Gastrocnemius medialis (tissue), 4 donors: ENCODE data around the gene CDS2. TPM values are rescaled to one million over a fixed set of nuclear protein-coding genes. Genes with fewer than 3 reads are reported as not detected.

ENCODE experiments used
- ATAC-seq, 2 donors: fragments of 150-250 bp; one replicate each; pipeline ENCODE4 v1.9.1; 2016
- DNase-seq, 2 donors: peaks; one replicate each; pipeline ENCODE4 v3.0.0-alpha.2; 2019
- H3K27ac ChIP-seq, 4 donors: fragments of 200-600 bp; sonication (generic); 1 replicate in 1 of 4; 2 replicates in 3 of 4; pipeline ENCODE4 v1.5.1; 2016 to 2018; ENCODE audit warnings: mild to moderate bottlenecking in 2 of 4, moderate library complexity in 1 of 4
- H3K27me3 ChIP-seq, 3 donors: fragments of 200-600 bp; sonication (generic) in 2 of 3; 1 replicate in 1 of 3; 2 replicates in 2 of 3; pipeline versions ENCODE4 v1.5.1 to v1.6.0; 2016 to 2019; ENCODE audit warnings: mild to moderate bottlenecking in 1 of 3, moderate library complexity in 1 of 3
- H3K36me3 ChIP-seq, 2 donors: fragments of 200-600 bp; sonication (generic) in 1 of 2; one replicate each; pipeline ENCODE4 v1.5.1; 2017 to 2018
- H3K4me1 ChIP-seq, 2 donors: fragments of 200-600 bp; sonication (generic) in 1 of 2; one replicate each; pipeline ENCODE4 v1.5.1; 2016 to 2017; ENCODE audit warnings: mild to moderate bottlenecking in 2 of 2
- H3K4me3 ChIP-seq, 4 donors: fragments of 200-600 bp; sonication (generic) in 3 of 4; 1 replicate in 1 of 4; 2 replicates in 3 of 4; pipeline ENCODE4 v1.5.1; 2016 to 2019; ENCODE audit warnings: mild to moderate bottlenecking in 2 of 4
- H3K9me3 ChIP-seq, 3 donors: fragments of 200-600 bp; sonication (generic) in 2 of 3; 1 replicate in 1 of 3; 2 replicates in 2 of 3; pipeline ENCODE4 v1.5.1; 2016 to 2019
- CTCF ChIP-seq, 5 experiments: fragments of 450-650 bp in 3 of 5; fragments of 200-600 bp in 2 of 5; sonication (generic) in 2 of 5; IDR thresholded peaks in 4 of 5; conservative IDR thresholded peaks in 1 of 5; 1 replicate in 4 of 5; 2 replicates in 1 of 5; pipeline ENCODE4 v1.5.1; 2016 to 2019; ENCODE audit warnings: antibody characterized with exemption in 5 of 5, mild to moderate bottlenecking in 3 of 5, moderate library complexity in 3 of 5
- POLR2A ChIP-seq, 2 donors: fragments of 450-650 bp; IDR thresholded peaks; one replicate each; pipeline ENCODE4 v1.6.1; 2017; ENCODE audit warnings: antibody characterized with exemption in 2 of 2, mild to moderate bottlenecking in 2 of 2, moderate library complexity in 2 of 2
- in situ Hi-C, 4 donors: fragments of 200-750 bp; cut with MboI; loops; one replicate each; pipeline versions ENCODE4 v1.15.0 to v1.8.0; 2017; ENCODE audit warnings: low sequenced_read_pairs in 4 of 4
- intact Hi-C: fragments of 100-400 bp; cut with DNase I; formaldehyde crosslinking; loops from one replicate; pipeline ENCODE4 v1.15.1; 2023; ENCODE audit warnings: low total_unique reads
- total RNA-seq, 4 donors: library from RNA; depleted of rRNA; stranded (reverse); fragments of >200 nt; gene quantifications; one replicate each; pipeline versions ENCODE4 v1.1.0 to v1.2.3, GENCODE V29; 2016

Gene CDS2
- total RNA-seq, 4 donors from 2014 or later = 9.0 to 18.5 (median 14.5) TPM

- no peak overlapping the region for H3K27ac ChIP-seq
- H3K27me3 ChIP-seq = no peaks in the 10 kb centered on the region
- no peaks in the 10 kb centered on the region for H3K36me3 ChIP-seq
- peaks cover 63 to 84% of the 10 kb centered on the region in 2 donors for H3K4me1 ChIP-seq
- H3K4me3 ChIP-seq = no peak overlapping the region
- intact Hi-C loops (no loop called here), in situ Hi-C loops (no loop called here)
- H3K9me3 ChIP-seq = no peaks in the 10 kb centered on the region
- DNase-seq = no peak
- no peak for TF ChIP-seq POLR2A (IDR thresholded peaks at IDR 0.05)
- no peak for TF ChIP-seq CTCF (IDR thresholded peaks at IDR 0.05 in 4 of 5, conservative IDR thresholded peaks at IDR 0.05 in 1 of 5)
- ATAC-seq = no peak
Measured at GRCh38 chr20:5146099-5146668, 19.4 kb downstream of the CDS2 start.

- in situ Hi-C loops = no loop called here
- ATAC-seq = no peak
Measured at GRCh38 chr20:5146871-5147592, 20.2 kb downstream of the CDS2 start.

GRCh38 chr20:5148581-5148980 lies 21.8 kb downstream of the CDS2 start:
- TF ChIP-seq CTCF (IDR thresholded peaks at IDR 0.05 in 4 of 5, conservative IDR thresholded peaks at IDR 0.05 in 1 of 5) (no peak), POLR2A (IDR thresholded peaks at IDR 0.05) (no peak)
- H3K27me3 ChIP-seq = no peaks in the 10 kb centered on the region
- no peak overlapping the region for H3K4me3 ChIP-seq
- no peaks in the 10 kb centered on the region for H3K9me3 ChIP-seq
- in situ Hi-C loops (no loop called here), intact Hi-C loops (no loop called here)
- ATAC-seq (no peak), DNase-seq (no peak)
- peak overlapping the region; percentile 84 to 89 (median 87) for H3K27ac ChIP-seq
- peaks cover 48 to 75% of the 10 kb centered on the region in 2 donors for H3K4me1 ChIP-seq
- no peaks in the 10 kb centered on the region for H3K36me3 ChIP-seq

More at GRCh38 chr20:5146871-5147592, 20.2 kb downstream of the CDS2 start:
- no peaks in the 10 kb centered on the region for H3K36me3 ChIP-seq
- intact Hi-C loops = no loop called here
- H3K9me3 ChIP-seq = no peaks in the 10 kb centered on the region
- no peak overlapping the region for H3K4me3 ChIP-seq
- H3K27me3 ChIP-seq = no peaks in the 10 kb centered on the region
- DNase-seq = no peak
- peak overlapping the region in 2 of 4 donors; percentile 24 to 86 for H3K27ac ChIP-seq
- no peak for TF ChIP-seq CTCF (IDR thresholded peaks at IDR 0.05 in 4 of 5, conservative IDR thresholded peaks at IDR 0.05 in 1 of 5)
- TF ChIP-seq POLR2A (IDR thresholded peaks at IDR 0.05) = no peak
- peaks cover 58 to 78% of the 10 kb centered on the region in 2 donors for H3K4me1 ChIP-seq

GRCh38 chr20:5149892-5150225 lies 23.1 kb downstream of the CDS2 start:
- TF ChIP-seq POLR2A (IDR thresholded peaks at IDR 0.05) (no peak), CTCF (IDR thresholded peaks at IDR 0.05 in 4 of 5, conservative IDR thresholded peaks at IDR 0.05 in 1 of 5) (no peak)
- no peak for ATAC-seq
- peak overlapping the region; percentile 84 to 89 (median 87) for H3K27ac ChIP-seq
- peaks cover 49 to 79% of the 10 kb centered on the region in 2 donors for H3K4me1 ChIP-seq
- H3K9me3 ChIP-seq = no peaks in the 10 kb centered on the region
- in situ Hi-C loops = no loop called here
- H3K36me3 ChIP-seq = no peaks in the 10 kb centered on the region
- intact Hi-C loops = loop anchor here (2.0 kb wide), 1 partner anchor 23 kb away; the partner anchor contains the start of gene CDS2
- no peaks in the 10 kb centered on the region for H3K27me3 ChIP-seq
- H3K4me3 ChIP-seq = no peak overlapping the region
- DNase-seq = no peak
